Activated T-helper 1 cell treated with Interleukin-2 at 50 U/mL for 16 hours (primary cell): Measurements from ENCODE around the gene DYNLRB1.

Experiments
- DNase-seq: peaks from one replicate; pipeline ENCODE4 v3.0.0-alpha.2; 2020; ENCODE audit warnings: low read depth

DYNLRB1 gene

GRCh38 chr20:34579191-34579978 lies 63.2 kb downstream of the DYNLRB1 start:
- no peak for DNase-seq

GRCh38 chr20:34579979-34580940 lies 64.0 kb downstream of the DYNLRB1 start:
- DNase-seq = no peak

GRCh38 chr20:34581341-34582184 lies 65.3 kb downstream of the DYNLRB1 start:
- DNase-seq = no peak

- no peak for DNase-seq
These were observed 66.0 kb downstream of the DYNLRB1 start for GRCh38 chr20:34582221-34582620.

GRCh38 chr20:34582911-34583310 lies 66.7 kb downstream of the DYNLRB1 start:
- DNase-seq = no peak

- no peak for DNase-seq
These were observed 67.3 kb downstream of the DYNLRB1 start for GRCh38 chr20:34583544-34583943.

- DNase-seq = no peak
These were observed 68.8 kb downstream of the DYNLRB1 start for GRCh38 chr20:34585019-34585418.

GRCh38 chr20:34586488-34587163 lies 70.4 kb downstream of the DYNLRB1 start:
- DNase-seq = no peak
